Camera-type eye (tissue), 1 donor: ENCODE data around the gene CDKN2B-AS1. TPM values are rescaled to one million over a fixed set of nuclear protein-coding genes. Genes with fewer than 3 reads are reported as not detected.

ENCODE experiments used
- total RNA-seq: library from RNA; depleted of rRNA; stranded (reverse); fragments of >200 nt; gene quantifications from one replicate; pipeline ENCODE4 v1.2.3, GENCODE V29; 2014

Gene CDKN2B-AS1
- total RNA-seq, result 0.77 TPM

GRCh38 chr9:21994556-21995005 lies at the start of gene CDKN2B-AS1:
TSS of gene CDKN2B-AS1 (plus strand) at chr9:21994791.

GRCh38 chr9:21993893-21994555 lies 567 bp upstream of the CDKN2B-AS1 start, which contains the start of gene CDKN2A:
TSS of gene CDKN2A (minus strand) at chr9:21994392.

GRCh38 chr9:22008717-22009505 lies 14.3 kb downstream of the CDKN2B-AS1 start, which contains the start of gene CDKN2B:
TSS of gene CDKN2B (minus strand) at chr9:22009305. CDS start at chr9:22008953, 352 bp downstream.

Other genes starting within 250 kb of the CDKN2B-AS1 start
- 38.6 TPM for gene MTAP, start 192.2 kb upstream of the CDKN2B-AS1 start, total RNA-seq
- gene CDKN2A, start 399 bp upstream of the CDKN2B-AS1 start, total RNA-seq, result 0.82 TPM
- 6.2 TPM for gene CDKN2B, start 14.5 kb downstream of the CDKN2B-AS1 start, total RNA-seq